Right lobe of liver (tissue), 6 donors: ENCODE data around the gene TCAP. TPM values are rescaled to one million over a fixed set of nuclear protein-coding genes. Genes with fewer than 3 reads are reported as not detected.

Source experiments
- ATAC-seq, 4 donors: fragments of 200-7000 bp; cut with Tn5 transposase; one replicate each; pipeline ENCODE4 v1.9.1; 2020; ENCODE audit warnings: mild to moderate bottlenecking in 4 of 4, moderate library complexity in 4 of 4
- DNase-seq, 3 donors: peaks; one replicate each; pipeline ENCODE4 v3.0.0-alpha.2; 2020
- H3K27ac ChIP-seq, 3 donors: fragments of 200-600 bp; one replicate each; pipeline ENCODE4 v1.8.0; 2022
- H3K27me3 ChIP-seq, 2 donors: fragments of 200-600 bp; one replicate each; pipeline ENCODE4 v1.8.0; 2022
- H3K36me3 ChIP-seq, 4 donors: fragments of 200-600 bp; sonication (generic) in 1 of 4; one replicate each; pipeline versions ENCODE4 v1.5.1 to v1.8.0; 2017 to 2022; ENCODE audit warnings: control low read depth in 1 of 4
- H3K4me1 ChIP-seq, 4 donors: fragments of 200-600 bp; sonication (generic) in 1 of 4; one replicate each; pipeline versions ENCODE4 v1.5.1 to v1.8.0; 2017 to 2022; ENCODE audit warnings: control low read depth in 1 of 4
- H3K4me3 ChIP-seq, 3 donors: fragments of 200-600 bp; one replicate each; pipeline ENCODE4 v1.8.0; 2022
- H3K9me3 ChIP-seq, 4 donors: fragments of 200-600 bp; sonication (generic) in 1 of 4; one replicate each; pipeline versions ENCODE4 v1.5.1 to v1.8.0; 2017 to 2022; ENCODE audit warnings: control low read depth in 1 of 4
- CTCF ChIP-seq, 4 donors: fragments of 200-600 bp in 3 of 4; fragments of 450-650 bp in 1 of 4; IDR thresholded peaks; one replicate each; pipeline versions ENCODE4 v1.5.1 to v1.8.0; 2016 to 2022; ENCODE audit warnings: antibody characterized with exemption in 4 of 4, mild to moderate bottlenecking in 2 of 4
- POLR2A ChIP-seq: fragments of 450-650 bp; IDR thresholded peaks from one replicate; pipeline ENCODE4 v1.6.1; 2017; ENCODE audit warnings: antibody characterized with exemption, mild to moderate bottlenecking
- WGBS: methylation state at CpG from one replicate; pipeline ENCODE4 v1.1.6; 2018; ENCODE audit warnings: low coverage, low lambda C conversion rate; ENCODE audit not compliant: insufficient coverage; ENCODE audit errors: missing lambda C conversion rate; 5-methylcytosine and 5-hydroxymethylcytosine counted together
- intact Hi-C, 2 donors: fragments of 100-400 bp; cut with DNase I; formaldehyde crosslinking; loops; one replicate each; pipeline versions ENCODE4 v1.11.2 to v1.14.1; 2022
- total RNA-seq, 6 experiments: library from RNA; depleted of rRNA in 2 of 6; stranded (reverse); fragments of >200 nt in 2 of 6; fragmentation: NEBNext Ultra II Directional in 3 of 6; extraction: Animal tissue kit (Norgen Biotek cat#: 25700) in 3 of 6; gene quantifications; one replicate each; pipeline versions ENCODE4 v1.1.0 to v1.2.4, GENCODE V29; 2016 to 2023
- donor health status: DM: no; HTN: yes; CAD: no.
- donor health status: DM: no; HTN: no; CAD: no.
- donor health status: DM: no; HTN: no; CAD: no.
- donor health status: DM: no; HTN: yes; CAD: no.
- donor health status: DM: no; HTN: yes; CAD: no.

The TCAP gene
- total RNA-seq, 6 experiments from 2014 or later, result 0.49 to 4.3 (median 1.1) TPM

GRCh38 chr17:39677542-39678339 lies 12.6 kb downstream of the TCAP start:
- TF ChIP-seq CTCF (IDR thresholded peaks at IDR 0.05), result no peak
- no peak for TF ChIP-seq POLR2A
- Histone ChIP-seq H3K27me3 (no peaks in the 10 kb centered on the region), H3K36me3 (no peaks in the 10 kb centered on the region), H3K4me3 (no peak overlapping the region), H3K27ac (no peak overlapping the region), H3K9me3 (no peaks in the 10 kb centered on the region), H3K4me1 (no peaks in the 10 kb centered on the region)
- ATAC-seq, result no peak
- intact Hi-C loops, result loop anchor here in 1 of 2 donors (10.0 kb wide), 1 partner anchor 53 kb away; the partner anchor contains the start of gene PPP1R1B
- DNase-seq, result peak in 2 of 3 donors; percentile 15 to 29
- WGBS, result 58% methylated on average over 7 of the region's 13 CpGs

- Histone ChIP-seq H3K4me3 (no peak overlapping the region), H3K4me1 (no peaks in the 10 kb centered on the region), H3K27ac (no peak overlapping the region), H3K36me3 (no peaks in the 10 kb centered on the region), H3K9me3 (no peaks in the 10 kb centered on the region), H3K27me3 (no peaks in the 10 kb centered on the region)
- WGBS, result 81% methylated on average over 8 of the region's 13 CpGs
- TF ChIP-seq POLR2A, result no peak
- TF ChIP-seq CTCF (IDR thresholded peaks at IDR 0.05), result no peak
- ATAC-seq (no peak), DNase-seq (peak in 2 of 3 donors; percentile 16 to 24)
- intact Hi-C loops, result loop anchor here in 1 of 2 donors (10.0 kb wide), 1 partner anchor 54 kb away; the partner anchor contains the start of gene PPP1R1B
Observed at GRCh38 chr17:39678340-39679116, 13.4 kb downstream of the TCAP start.

- TF ChIP-seq POLR2A, result no peak
- no peak for TF ChIP-seq CTCF (IDR thresholded peaks at IDR 0.05)
- DNase-seq (peak in 2 of 3 donors; percentile 14 to 49), ATAC-seq (peak in 2 of 4 donors; percentile 17 to 19)
- Histone ChIP-seq H3K4me3 (no peak overlapping the region), H3K27ac (no peak overlapping the region), H3K9me3 (no peaks in the 10 kb centered on the region), H3K36me3 (no peaks in the 10 kb centered on the region), H3K27me3 (no peaks in the 10 kb centered on the region), H3K4me1 (no peaks in the 10 kb centered on the region)
- WGBS, result 30% methylated on average over 2 of the region's 12 CpGs
- intact Hi-C loops, result loop anchor here in 1 of 2 donors (10.0 kb wide), 1 partner anchor 55 kb away; the partner anchor contains the start of gene PPP1R1B
Observed at GRCh38 chr17:39679521-39680192, 14.5 kb downstream of the TCAP start.

- no peaks in the 10 kb centered on the region for H3K36me3 ChIP-seq
- ATAC-seq (no peak), DNase-seq (no peak)
- no peak for TF ChIP-seq POLR2A
- no peak for TF ChIP-seq CTCF (IDR thresholded peaks at IDR 0.05)
- peaks cover 0 to 10% (median 0%) of the 10 kb centered on the region in 4 donors for H3K4me1 ChIP-seq
- 98% methylated on average over 5 of the region's 9 CpGs for WGBS
- no peak overlapping the region for H3K27ac ChIP-seq
- no peaks in the 10 kb centered on the region for H3K27me3 ChIP-seq
- intact Hi-C loops, result no loop called here
- H3K9me3 ChIP-seq, result no peaks in the 10 kb centered on the region
- H3K4me3 ChIP-seq, result no peak overlapping the region
Observed at GRCh38 chr17:39683295-39683939, 18.3 kb downstream of the TCAP start.
